DMS 273 (cell line): ENCODE measurements around the gene SMIM44.

ENCODE experiments used
- DNase-seq: peaks from one replicate; lab custom pipeline; 2025; ENCODE audit not compliant: unreplicated experiment; lab: John Stamatoyannopoulos, UW

The SMIM44 gene

GRCh38 chr19:3483226-3483628 is at the start of gene SMIM44:
TSS of gene SMIM44 (minus strand) at chr19:3483441. CDS start at chr19:3483403, 38 bp downstream.
- DNase-seq = no peak

GRCh38 chr19:3533033-3533432 is 49.8 kb upstream of the SMIM44 start:
- no peak for DNase-seq

GRCh38 chr19:3532154-3532786 is 49.0 kb upstream of the SMIM44 start:
- DNase-seq = no peak

- no peak for DNase-seq
These were observed 48.5 kb upstream of the SMIM44 start for GRCh38 chr19:3531716-3532115.

- DNase-seq = no peak
These were observed 47.1 kb upstream of the SMIM44 start for GRCh38 chr19:3530389-3530788.

- DNase-seq = peak; percentile 64
These were observed 46.1 kb upstream of the SMIM44 start for GRCh38 chr19:3529299-3529698.

- no peak for DNase-seq
These were observed 45.4 kb upstream of the SMIM44 start for GRCh38 chr19:3528539-3529211.

- DNase-seq = no peak
These were observed 44.8 kb upstream of the SMIM44 start for GRCh38 chr19:3528080-3528479.

GRCh38 chr19:3527238-3527910 is 44.1 kb upstream of the SMIM44 start:
- DNase-seq = no peak

GRCh38 chr19:3526507-3527237 is 43.4 kb upstream of the SMIM44 start:
- DNase-seq = no peak

- DNase-seq = no peak
These were observed 41.7 kb upstream of the SMIM44 start for GRCh38 chr19:3524904-3525451.

GRCh38 chr19:3524078-3524842 is 41.0 kb upstream of the SMIM44 start:
- no peak for DNase-seq

GRCh38 chr19:3523361-3524077 is 40.3 kb upstream of the SMIM44 start:
- DNase-seq = no peak

GRCh38 chr19:3522421-3523360 is 39.5 kb upstream of the SMIM44 start:
- no peak for DNase-seq

GRCh38 chr19:3521104-3521445 is 37.8 kb upstream of the SMIM44 start:
- no peak for DNase-seq

- no peak for DNase-seq
These were observed 37.2 kb upstream of the SMIM44 start for GRCh38 chr19:3520166-3521103.

GRCh38 chr19:3519126-3519525 is 35.9 kb upstream of the SMIM44 start:
- no peak for DNase-seq

GRCh38 chr19:3518659-3519058 is 35.4 kb upstream of the SMIM44 start:
- DNase-seq = no peak
